GM21515 (cell line): ENCODE measurements around the gene LAMTOR2.

ENCODE experiments used
- ATAC-seq: cut with Tn5 transposase; IDR thresholded peaks from one replicate; pipeline ENCODE4 v1.9.1; 2021; ENCODE audit not compliant: unreplicated experiment

The LAMTOR2 gene

DNA sequence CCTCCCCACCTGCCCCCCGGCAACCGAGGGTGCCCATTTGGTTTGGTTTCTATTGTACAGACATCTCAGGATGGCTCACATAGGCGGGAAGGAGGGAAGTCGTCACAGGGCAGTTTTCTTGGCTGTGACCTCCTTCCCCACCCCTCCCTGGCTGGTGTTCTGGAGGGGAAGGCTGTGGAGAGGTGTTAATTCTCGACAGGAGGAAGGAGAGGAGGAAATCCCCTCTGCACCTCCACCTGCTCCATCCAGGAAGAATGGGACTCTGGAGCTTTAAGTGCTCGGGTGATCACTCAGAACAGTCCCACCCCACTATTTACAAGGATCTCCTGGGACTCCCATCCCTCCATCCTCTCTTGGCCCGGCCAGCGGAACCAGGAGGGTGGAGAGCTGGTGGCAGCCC, 20.1 kb downstream of the LAMTOR2 start:
- ATAC-seq = no peak

GRCh38 chr1:156075162-156075561, 20.6 kb downstream of the LAMTOR2 start:
- no peak for ATAC-seq

DNA sequence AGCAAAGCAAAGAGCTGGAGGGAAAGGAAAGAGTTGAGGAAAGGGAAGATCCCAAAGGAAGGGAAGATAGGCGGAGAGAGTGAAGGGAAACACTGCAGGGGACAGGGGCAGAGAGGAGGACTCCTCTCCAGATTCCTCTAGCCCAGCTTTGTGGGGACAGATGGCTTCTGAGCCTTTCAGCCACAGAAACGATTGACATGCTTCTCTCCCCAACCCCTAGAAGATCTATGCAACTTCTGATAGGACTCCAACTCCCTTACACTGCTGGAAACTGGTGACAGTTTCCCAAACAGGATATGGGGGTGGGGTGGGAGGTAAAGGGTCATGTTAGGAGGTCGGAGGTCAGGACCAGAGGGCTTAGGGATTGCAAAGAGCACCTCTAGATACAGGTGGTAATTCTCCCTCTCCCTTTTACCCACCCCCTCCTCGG, 21.2 kb downstream of the LAMTOR2 start:
- no peak for ATAC-seq

DNA sequence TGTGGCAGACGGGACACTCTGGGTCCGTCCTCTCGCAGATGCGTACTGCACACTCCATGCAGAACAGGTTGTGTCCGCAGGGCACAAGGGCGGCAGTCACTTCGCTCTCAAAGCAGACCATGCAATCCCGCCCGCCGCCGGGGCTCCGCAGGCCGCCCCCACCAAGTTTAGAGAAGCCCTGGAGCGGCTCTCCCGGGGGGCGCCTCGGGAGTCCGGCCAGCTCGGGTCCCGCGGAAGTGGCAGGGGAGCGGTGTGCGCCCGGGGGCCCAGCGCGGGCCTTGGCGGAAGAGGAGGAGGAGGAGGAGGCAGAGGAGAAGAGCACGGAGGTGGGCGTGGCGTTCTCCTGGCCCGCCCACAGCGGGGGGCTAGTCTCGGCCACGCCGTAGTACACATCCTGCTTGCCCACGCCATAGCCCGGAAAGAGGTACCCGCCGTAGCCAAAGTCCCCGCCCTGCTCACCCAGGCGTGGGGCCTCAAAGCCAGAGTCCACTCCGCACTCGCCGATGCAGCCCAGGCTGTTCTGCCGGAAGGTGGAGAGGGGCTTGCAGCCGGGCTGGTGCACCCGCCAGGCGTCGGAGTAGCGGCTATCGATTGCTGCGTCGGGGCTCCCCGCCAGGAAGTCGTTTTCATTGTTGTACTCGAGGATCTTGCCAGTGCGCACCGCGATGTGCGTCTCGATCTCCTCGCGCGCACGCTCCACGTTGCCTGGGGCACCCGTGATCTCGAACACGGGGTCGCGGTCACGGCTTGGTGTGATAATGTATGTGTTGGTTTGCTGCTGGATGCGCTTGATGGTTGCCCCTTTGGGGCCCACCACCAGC, 22.2 kb downstream of the LAMTOR2 start:
- ATAC-seq = peak; percentile 64

GRCh38 chr1:156077430-156077760, 22.8 kb downstream of the LAMTOR2 start:
- no peak for ATAC-seq

GRCh38 chr1:156078728-156079127, 24.1 kb downstream of the LAMTOR2 start:
- ATAC-seq = no peak

DNA sequence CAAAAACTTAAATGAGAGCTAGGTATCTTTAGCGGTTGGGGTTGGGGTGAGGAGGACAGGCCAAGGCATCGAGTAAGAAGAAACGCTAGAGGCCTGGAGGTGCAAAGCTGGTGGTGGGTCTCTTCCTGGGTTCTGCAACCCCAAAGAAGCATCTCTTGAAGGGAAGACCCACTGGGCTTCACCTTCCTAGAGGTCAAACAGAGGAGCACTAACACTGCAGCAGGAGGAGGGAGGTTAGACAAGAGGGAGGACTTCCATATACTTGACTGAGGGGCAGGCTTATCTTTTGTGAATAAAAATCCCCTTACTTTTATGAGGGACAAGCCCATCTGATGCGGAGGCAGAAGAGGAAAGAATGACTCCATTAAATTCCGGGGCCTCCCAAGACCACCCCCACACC, 25.2 kb downstream of the LAMTOR2 start:
- no peak for ATAC-seq

DNA sequence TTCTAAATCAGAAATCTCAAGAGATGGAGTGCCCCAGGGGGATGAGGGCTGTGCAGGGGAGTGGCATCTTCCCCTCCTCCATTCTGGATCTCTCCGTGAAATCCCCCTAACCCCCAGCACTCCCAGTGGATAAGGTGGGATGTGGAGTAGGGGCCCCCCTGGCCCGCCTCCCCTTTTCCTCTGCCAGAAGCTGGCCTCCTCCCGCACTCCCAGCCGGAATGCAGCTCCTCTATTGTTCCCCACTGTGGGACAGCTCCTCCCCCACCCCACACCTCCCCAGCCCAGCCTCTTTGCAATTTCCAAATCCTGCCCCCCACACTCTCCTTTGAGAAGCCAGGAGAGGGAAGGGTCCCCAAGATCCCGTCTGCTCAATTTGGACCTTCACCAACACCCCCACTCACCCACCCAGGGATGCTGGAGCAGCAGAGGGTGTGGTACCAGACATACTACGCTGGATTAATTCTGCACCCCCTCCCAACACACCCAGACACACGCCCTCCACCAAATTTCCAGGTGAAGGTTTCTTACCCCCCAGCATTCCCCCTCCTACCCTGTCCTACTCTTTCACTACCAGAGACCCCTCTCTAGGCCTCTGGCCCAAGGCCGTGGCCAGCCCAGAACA, 25.8 kb downstream of the LAMTOR2 start:
- no peak for ATAC-seq

GRCh38 chr1:156080863-156081179, 26.2 kb downstream of the LAMTOR2 start:
- no peak for ATAC-seq

- no peak for ATAC-seq
Observed at GRCh38 chr1:156081180-156081916, 26.8 kb downstream of the LAMTOR2 start.

- no peak for ATAC-seq
Observed at GRCh38 chr1:156081917-156082308, 27.3 kb downstream of the LAMTOR2 start.

GRCh38 chr1:156082309-156083091, 27.9 kb downstream of the LAMTOR2 start, which contains the start of gene MEX3A:
Gene MEX3A (minus strand): TSS chr1:156082465. CDS start chr1:156081998, 467 bp downstream.
- no peak for ATAC-seq

DNA sequence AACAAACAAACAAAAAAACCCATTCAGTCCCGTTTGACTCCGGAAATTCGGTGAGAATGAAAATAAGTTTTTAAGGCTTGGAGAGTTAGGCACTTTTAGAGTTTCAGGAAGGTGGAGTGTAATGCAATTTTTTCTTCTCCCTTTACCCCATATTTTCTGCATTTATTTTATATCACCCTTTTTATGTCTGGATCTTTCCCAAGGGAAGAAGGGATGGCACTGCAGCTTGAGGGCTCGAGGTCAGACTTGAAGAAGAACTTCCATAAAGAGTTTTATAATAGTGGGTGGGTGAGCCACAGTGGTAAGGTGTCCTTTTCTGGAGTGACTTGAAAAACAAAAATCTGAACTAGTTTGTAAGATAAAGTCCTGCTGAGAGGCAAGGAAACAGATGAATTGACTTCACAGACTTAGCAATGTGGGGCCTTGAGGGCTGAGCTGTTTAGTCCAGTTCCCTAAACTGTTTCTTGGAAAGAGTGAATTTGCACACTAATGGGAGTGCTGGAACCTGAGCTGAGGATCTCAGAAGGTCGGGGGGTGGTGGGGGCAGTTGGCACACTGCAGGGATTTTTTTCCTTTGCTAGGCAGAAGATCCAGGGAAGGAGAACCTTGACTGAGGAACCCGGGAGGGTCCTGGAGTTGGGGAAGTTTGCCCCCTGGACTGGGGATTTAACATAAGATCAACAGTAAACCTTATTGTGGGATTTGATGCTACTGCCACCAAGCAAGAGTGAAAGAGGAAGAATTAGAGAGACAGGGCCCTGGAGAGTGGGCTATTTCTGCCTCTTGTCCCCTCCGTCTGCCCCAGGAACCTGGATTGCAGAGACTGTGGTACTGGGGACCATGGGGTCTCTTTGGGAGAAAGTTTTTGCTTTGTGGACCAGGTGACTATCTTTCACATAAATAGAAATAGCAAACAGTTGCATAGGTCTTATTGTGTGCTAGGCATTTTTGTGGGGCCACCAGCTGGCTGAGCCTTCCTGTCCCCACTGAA, 29.5 kb downstream of the LAMTOR2 start:
- ATAC-seq = no peak

DNA sequence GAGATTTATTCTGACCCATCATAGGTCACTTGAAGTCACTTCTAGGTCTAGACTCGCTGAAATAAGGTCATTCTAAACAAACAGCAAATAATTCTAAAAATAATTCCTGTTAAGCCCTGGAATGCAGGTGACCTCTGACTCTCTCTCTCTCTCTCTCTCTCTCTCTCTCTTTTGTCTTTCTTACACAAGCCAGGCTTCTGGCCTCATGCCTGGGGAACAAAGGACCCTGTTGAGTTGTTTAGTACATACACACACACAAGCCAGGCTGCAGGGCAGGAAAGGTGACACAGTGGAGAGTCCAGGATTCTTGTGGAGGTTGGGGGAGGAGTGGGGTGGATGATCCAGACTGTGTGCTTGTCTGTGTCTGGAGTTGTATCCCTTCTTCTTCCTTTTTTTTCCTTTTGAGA, 31.7 kb downstream of the LAMTOR2 start:
- ATAC-seq = no peak

- no peak for ATAC-seq
Observed at GRCh38 chr1:156089704-156090103, 35.1 kb downstream of the LAMTOR2 start.

DNA sequence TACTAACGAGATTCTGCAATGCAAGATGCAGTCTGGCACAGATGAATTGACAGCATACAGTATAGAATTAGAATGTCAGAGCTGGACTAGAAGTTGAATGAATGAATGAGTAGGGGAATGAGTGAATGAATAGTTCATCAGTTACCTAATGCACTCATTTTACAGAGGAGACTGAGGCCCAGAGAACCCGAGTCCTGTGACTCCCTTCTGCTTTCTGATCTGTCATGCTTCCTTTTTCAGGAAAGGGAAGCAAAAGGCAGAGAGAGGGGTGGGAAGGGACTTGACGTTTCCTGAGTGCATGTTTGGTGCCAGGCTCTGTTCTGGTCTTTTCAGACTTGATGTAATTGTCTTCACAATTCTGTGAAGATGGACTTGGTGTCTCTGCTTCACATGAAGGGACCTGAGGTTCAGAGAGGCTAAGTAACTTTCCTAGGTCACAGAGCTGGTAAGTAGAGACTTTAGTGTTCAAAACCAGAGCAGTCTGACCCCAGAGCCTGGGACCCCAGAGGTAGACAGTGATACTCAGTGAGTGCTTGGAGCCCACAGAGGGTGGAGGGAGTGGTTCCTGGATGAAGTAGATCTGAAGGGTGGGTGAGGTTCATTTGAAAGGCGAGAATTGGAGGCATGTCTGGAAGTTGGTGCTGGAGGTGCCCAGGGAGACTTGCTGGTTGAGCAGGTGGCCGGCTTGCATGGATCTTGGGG, 35.7 kb downstream of the LAMTOR2 start:
- ATAC-seq = no peak

DNA sequence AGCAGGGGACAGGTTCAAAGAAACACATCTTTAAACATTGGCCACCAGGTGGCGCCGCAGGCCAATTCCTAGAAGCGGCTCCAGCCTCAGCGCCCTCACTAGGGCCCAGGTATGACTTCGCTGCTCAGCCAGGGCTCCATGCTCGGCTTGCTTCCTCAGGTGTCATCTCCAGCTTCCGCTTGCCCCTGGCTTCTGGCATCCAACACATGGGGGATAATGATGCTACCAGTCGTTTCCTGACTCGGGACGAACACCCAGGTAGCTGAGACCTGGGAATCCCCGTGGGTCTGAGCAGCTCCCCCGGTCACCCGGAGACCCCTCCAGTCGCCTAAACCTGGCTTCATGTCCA, 36.2 kb downstream of the LAMTOR2 start:
- peak; percentile 67 for ATAC-seq

DNA sequence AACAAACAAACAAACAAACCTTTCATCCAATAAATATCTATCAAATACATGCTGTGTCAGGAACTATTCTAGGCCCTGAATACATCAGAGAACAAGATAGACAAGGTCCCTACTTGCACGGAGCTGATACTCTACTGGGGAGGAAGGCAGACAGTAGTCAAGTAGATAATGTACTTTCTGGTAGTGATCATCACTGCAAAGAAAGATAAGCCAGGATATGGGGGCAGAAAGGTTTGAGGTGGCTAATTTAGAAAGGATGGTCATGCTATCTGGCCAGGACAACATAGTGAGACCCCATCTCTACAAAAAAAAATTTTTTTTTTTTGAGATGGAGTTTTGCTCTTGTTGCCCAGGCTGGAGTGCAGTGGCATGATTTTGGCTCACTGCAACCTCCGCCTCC, 37.0 kb downstream of the LAMTOR2 start:
- no peak for ATAC-seq

GRCh38 chr1:156095906-156096508, 41.4 kb downstream of the LAMTOR2 start:
- no peak for ATAC-seq
